ENCODE measurements around the gene SOX10.
"Not testable (repeated sequence)": the region's sequence is repeated elsewhere in the genome, so short reads cannot be mapped to it uniquely, and the experiment has no call there.

The SOX10 gene

GRCh38 chr22:37959231-37959825 is 25.0 kb downstream of the SOX10 start:
- no peak for DNase-seq

- no peak for DNase-seq
Observed at GRCh38 chr22:37957232-37957631, 27.1 kb downstream of the SOX10 start.

- DNase-seq: not testable (repeated sequence)
Observed at GRCh38 chr22:37955825-37956397, 28.4 kb downstream of the SOX10 start.

GRCh38 chr22:37954686-37955085 is 29.7 kb downstream of the SOX10 start:
- no peak for DNase-seq

- peak; percentile 81 for DNase-seq
Observed at GRCh38 chr22:37953437-37954179, 30.7 kb downstream of the SOX10 start, which contains the start of the genes C22orf23 and POLR2F. Gene C22orf23 (minus strand): TSS chr22:37953601. CDS start chr22:37953149, 452 bp downstream. Gene POLR2F (plus strand): TSS chr22:37953699. CDS start chr22:37953788, 89 bp downstream.

- DNase-seq: no peak
Observed at GRCh38 chr22:37953062-37953436, 31.3 kb downstream of the SOX10 start.

- not testable (repeated sequence) for DNase-seq
Observed at GRCh38 chr22:37952629-37953028, 31.7 kb downstream of the SOX10 start.

GRCh38 chr22:37951305-37951704 is 33.0 kb downstream of the SOX10 start:
- no peak for DNase-seq

GRCh38 chr22:37947142-37947795 is 37.1 kb downstream of the SOX10 start:
- DNase-seq: not testable (repeated sequence)

GRCh38 chr22:37944423-37944822 is 39.9 kb downstream of the SOX10 start:
- DNase-seq: not testable (repeated sequence)

GRCh38 chr22:37943825-37944198 is 40.5 kb downstream of the SOX10 start:
- no peak for DNase-seq

- DNase-seq: no peak
Observed at GRCh38 chr22:37943136-37943824, 41.1 kb downstream of the SOX10 start.

- DNase-seq: no peak
Observed at GRCh38 chr22:37942133-37942532, 42.2 kb downstream of the SOX10 start.

GRCh38 chr22:37940698-37941376 is 43.5 kb downstream of the SOX10 start:
- DNase-seq: no peak

- DNase-seq: peak; percentile 40
Observed at GRCh38 chr22:37933711-37934376, 50.5 kb downstream of the SOX10 start.

GRCh38 chr22:37932821-37933578 is 51.4 kb downstream of the SOX10 start:
- DNase-seq: peak; percentile 1

- no peak for DNase-seq
Observed at GRCh38 chr22:37932401-37932800, 52.0 kb downstream of the SOX10 start.

- no peak for DNase-seq
Observed at GRCh38 chr22:37931893-37932389, 52.4 kb downstream of the SOX10 start.

GRCh38 chr22:37930952-37931440 is 53.4 kb downstream of the SOX10 start:
- DNase-seq: peak; percentile 50

- DNase-seq: no peak
Observed at GRCh38 chr22:37930270-37930951, 53.9 kb downstream of the SOX10 start.
